ENCODE results near the gene PLTP. TPM values are rescaled to one million over a fixed set of nuclear protein-coding genes. Genes with fewer than 3 reads are reported as not detected.
"Not testable (repeated sequence)": the region's sequence is repeated elsewhere in the genome, so short reads cannot be mapped to it uniquely, and the experiment has no call there.

Gene PLTP
- total RNA-seq, 1 experiment from 2014 or later: 70.1 TPM

- Histone ChIP-seq H3K4me3 (peak overlapping the region; percentile 22), H3K9me3 (no peaks in the 10 kb centered on the region), H3K36me3 (peaks cover 48% of the 10 kb centered on the region), H3K27me3 (no peaks in the 10 kb centered on the region)
- no peak for DNase-seq
Measured at GRCh38 chr20:45909817-45910669, 1.9 kb downstream of the PLTP start.

GRCh38 chr20:45909336-45909808, 2.6 kb downstream of the PLTP start:
- DNase-seq: no peak
- Histone ChIP-seq H3K36me3 (peaks cover 53% of the 10 kb centered on the region), H3K27me3 (no peaks in the 10 kb centered on the region), H3K4me3 (no peak overlapping the region), H3K9me3 (no peaks in the 10 kb centered on the region)

DNA sequence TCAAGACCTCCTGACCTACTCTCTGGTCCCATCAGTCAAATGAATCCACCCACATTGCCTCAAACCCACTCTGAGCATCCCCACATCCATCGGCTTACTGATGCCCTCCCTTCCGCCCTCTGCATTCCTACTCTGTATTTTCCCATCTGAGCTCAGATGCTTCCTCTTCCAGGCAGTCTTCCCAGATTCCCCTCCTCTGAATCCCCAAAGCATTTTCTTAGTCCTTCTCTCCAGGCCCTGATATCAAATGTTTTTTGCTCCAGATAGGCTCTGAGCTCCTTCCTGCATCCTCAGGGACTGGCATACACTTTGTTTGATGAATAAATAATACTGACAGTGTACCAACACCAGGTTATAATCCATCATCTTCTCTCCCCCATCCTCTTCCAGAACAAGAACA, 3.9 kb downstream of the PLTP start:
- Histone ChIP-seq H3K27me3 (no peaks in the 10 kb centered on the region), H3K4me3 (no peak overlapping the region), H3K9me3 (no peaks in the 10 kb centered on the region), H3K36me3 (peaks cover 66% of the 10 kb centered on the region)
- no peak for DNase-seq

DNA sequence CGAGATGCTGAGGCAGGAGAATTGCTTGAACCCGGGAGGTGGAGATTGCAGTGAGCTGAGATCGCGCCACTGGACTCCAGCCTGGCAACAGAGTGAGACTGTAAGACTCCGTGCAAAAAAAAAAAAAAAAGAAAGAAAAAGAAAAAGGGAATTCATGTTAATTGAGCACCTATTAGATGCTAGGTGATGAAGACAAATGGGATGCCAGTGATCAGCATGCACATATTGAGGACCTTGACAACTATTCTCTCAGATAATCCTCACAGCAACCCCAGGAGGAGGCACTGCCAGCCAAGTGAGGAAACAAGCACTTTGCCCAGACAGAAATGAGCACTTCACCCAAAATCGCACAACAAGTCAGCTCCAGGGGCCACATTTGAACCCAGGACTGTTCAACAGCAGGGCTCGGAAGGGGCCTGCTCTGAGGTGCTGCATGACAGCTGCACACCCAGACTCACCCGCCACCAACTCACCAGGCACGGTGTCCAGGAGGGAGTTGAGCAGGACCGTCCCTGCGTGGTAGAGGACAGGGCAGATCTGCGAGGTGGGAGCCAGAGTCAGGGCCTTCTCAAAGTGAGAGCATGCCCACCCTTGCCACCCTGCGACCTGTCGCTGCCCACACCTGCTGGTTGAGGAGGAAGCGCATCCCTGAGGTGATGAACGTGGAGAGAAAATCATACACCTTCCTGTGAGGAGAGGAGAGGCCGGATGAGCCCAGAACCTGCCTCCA, 4.6 kb downstream of the PLTP start:
- Histone ChIP-seq H3K4me3 (no peak overlapping the region), H3K36me3 (peaks cover 71% of the 10 kb centered on the region), H3K9me3 (no peaks in the 10 kb centered on the region), H3K27me3 (no peaks in the 10 kb centered on the region)
- DNase-seq: no peak

DNA sequence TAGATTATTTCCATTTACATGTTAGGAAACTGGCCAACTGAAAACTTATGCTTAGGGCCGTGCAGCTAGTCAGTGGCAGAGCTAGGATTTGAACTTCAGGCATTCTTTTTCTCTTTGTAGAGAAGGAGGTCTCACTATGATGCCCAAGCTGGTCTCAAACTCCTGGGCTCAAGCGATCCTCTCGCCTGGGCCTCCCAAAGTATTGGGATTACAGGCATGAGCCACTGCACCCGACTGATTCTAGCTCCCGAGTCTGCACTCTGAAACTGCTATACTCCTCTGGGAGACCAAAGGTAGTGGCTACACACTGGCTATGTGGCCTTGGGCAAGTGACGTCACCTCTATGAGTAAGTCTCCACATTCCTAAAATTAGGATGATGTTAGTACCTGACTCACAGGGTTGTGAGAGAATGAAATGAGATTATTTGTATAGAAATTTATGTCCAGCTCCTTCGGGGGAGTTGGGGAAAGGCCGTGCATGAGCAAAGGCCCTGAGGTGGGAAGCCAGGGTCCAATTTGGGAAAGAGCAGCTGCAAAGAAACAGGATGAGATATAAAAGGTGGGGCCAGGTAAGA, 6.4 kb downstream of the PLTP start:
- H3K36me3 ChIP-seq: peaks cover 88% of the 10 kb centered on the region
- DNase-seq: no peak
- H3K4me3 ChIP-seq: no peak overlapping the region
- H3K9me3 ChIP-seq: no peaks in the 10 kb centered on the region
- H3K27me3 ChIP-seq: no peaks in the 10 kb centered on the region

DNA sequence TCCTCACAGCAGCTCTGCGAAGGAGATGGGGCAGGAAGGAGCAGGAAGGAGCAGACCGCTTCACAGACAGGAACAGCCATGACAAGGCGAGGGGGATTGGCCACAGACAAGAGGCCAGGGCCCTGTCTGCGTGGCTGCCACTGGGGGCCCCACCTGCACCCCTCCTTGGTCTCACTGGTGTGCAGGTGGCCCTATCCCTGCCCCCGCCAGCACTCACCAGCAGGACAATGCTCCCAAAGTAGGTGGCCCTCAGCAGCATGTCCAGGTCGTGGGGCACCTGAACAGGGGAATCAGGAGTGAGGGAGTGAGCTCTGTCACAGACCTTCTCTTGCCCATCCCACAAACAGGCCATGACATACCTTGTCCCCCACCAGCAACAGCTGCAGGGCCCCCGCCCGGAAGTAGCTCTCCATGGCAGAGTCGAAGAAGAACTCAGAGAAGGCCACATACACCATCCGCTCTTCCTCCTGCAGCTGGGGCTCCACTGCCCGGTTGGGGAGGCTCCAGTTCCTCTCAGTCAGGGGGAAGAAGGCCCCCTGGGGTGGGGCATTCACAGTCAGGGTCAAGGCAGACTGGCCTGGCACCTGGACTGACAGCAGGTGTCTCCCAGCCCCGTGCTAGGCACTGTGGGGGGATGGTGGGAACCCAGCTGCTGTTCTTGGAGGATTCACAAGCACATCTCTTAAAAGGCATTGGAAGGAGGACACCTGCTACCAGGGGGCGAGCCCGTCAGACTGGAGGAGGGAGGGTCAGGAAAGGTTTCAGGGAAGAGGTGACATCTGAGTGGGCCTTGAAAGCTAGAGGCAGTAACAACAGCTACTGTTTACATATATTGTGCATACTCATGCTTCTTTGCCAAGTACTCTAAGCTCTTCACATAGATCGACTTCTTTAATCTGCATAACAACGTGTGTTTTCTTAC, 7.1 kb downstream of the PLTP start:
- Histone ChIP-seq H3K4me3 (no peak overlapping the region), H3K27me3 (no peaks in the 10 kb centered on the region), H3K36me3 (peaks cover 86% of the 10 kb centered on the region), H3K9me3 (no peaks in the 10 kb centered on the region)
- no peak for DNase-seq

- Histone ChIP-seq H3K27me3 (no peaks in the 10 kb centered on the region), H3K9me3 (no peaks in the 10 kb centered on the region), H3K4me3 (no peak overlapping the region), H3K36me3 (peaks cover 70% of the 10 kb centered on the region)
- no peak for DNase-seq
Measured at GRCh38 chr20:45902199-45902701, 9.7 kb downstream of the PLTP start.

GRCh38 chr20:45901332-45901731, 10.6 kb downstream of the PLTP start:
- DNase-seq, H3K4me3 ChIP-seq, H3K27me3 ChIP-seq, H3K9me3 ChIP-seq: not testable (repeated sequence)
- H3K36me3 ChIP-seq: peaks cover 75% of the 10 kb centered on the region

- Histone ChIP-seq H3K4me3 (no peak overlapping the region), H3K36me3 (peaks cover 56% of the 10 kb centered on the region), H3K9me3 (no peaks in the 10 kb centered on the region), H3K27me3 (no peaks in the 10 kb centered on the region)
- no peak for DNase-seq
Measured at GRCh38 chr20:45899046-45899835, 12.7 kb downstream of the PLTP start.

- H3K36me3 ChIP-seq: peaks cover 51% of the 10 kb centered on the region
- no peaks in the 10 kb centered on the region for H3K9me3 ChIP-seq
- no peak overlapping the region for H3K4me3 ChIP-seq
- DNase-seq: no peak
- H3K27me3 ChIP-seq: no peaks in the 10 kb centered on the region
Measured at GRCh38 chr20:45898285-45898684, 13.7 kb downstream of the PLTP start.

- no peak for DNase-seq
- peaks cover 49% of the 10 kb centered on the region for H3K36me3 ChIP-seq
- H3K27me3 ChIP-seq: no peaks in the 10 kb centered on the region
- H3K4me3 ChIP-seq: no peak overlapping the region
- H3K9me3 ChIP-seq: no peaks in the 10 kb centered on the region
Measured at GRCh38 chr20:45897692-45898091, 14.3 kb downstream of the PLTP start.

- no peak overlapping the region for H3K4me3 ChIP-seq
- peaks cover 49% of the 10 kb centered on the region for H3K36me3 ChIP-seq
- H3K9me3 ChIP-seq: no peaks in the 10 kb centered on the region
- H3K27me3 ChIP-seq: no peaks in the 10 kb centered on the region
- no peak for DNase-seq
Measured at GRCh38 chr20:45897289-45897688, 14.7 kb downstream of the PLTP start.

GRCh38 chr20:45896641-45897161, 15.3 kb downstream of the PLTP start:
- H3K36me3 ChIP-seq: peaks cover 43% of the 10 kb centered on the region
- no peaks in the 10 kb centered on the region for H3K9me3 ChIP-seq
- no peaks in the 10 kb centered on the region for H3K27me3 ChIP-seq
- no peak overlapping the region for H3K4me3 ChIP-seq
- no peak for DNase-seq

DNA sequence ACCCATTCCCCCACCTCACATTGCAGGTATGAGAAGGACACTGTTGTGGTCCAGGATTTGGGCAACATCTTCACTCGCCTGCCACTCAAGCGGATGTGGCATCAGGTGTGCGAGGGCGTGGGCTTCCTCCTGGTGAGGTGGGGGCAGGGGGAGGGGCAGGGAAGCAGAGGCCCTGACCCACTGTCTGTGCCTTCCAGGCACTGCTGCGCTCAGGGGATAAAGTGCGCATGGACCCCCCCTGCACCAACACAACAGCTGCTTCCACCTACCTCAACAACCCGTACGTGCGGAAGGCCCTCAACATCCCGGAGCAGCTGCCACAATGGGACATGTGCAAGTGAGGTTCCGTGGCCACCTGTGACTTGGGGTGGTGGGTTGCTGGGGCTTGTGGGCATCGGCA, 17.2 kb downstream of the PLTP start:
- H3K27me3 ChIP-seq: no peaks in the 10 kb centered on the region
- H3K4me3 ChIP-seq: no peak overlapping the region
- no peak for DNase-seq
- no peaks in the 10 kb centered on the region for H3K9me3 ChIP-seq
- H3K36me3 ChIP-seq: peaks cover 27% of the 10 kb centered on the region

GRCh38 chr20:45893831-45894230, 18.1 kb downstream of the PLTP start:
- DNase-seq: no peak
- H3K27me3 ChIP-seq: no peaks in the 10 kb centered on the region
- no peaks in the 10 kb centered on the region for H3K9me3 ChIP-seq
- no peak overlapping the region for H3K4me3 ChIP-seq
- H3K36me3 ChIP-seq: peaks cover 27% of the 10 kb centered on the region

All from MG63 (cell line).